AG04449 (cell line): Measurements from ENCODE around the gene RHOD.
A peak's percentile ranks its signal among the peaks of the same experiment; 100 is the strongest.

Source experiments
- CTCF ChIA-PET: fragments of 350-600 bp; formaldehyde crosslinking; extraction: SDS; loops from one replicate; lab custom pipeline; 2021; ENCODE audit warnings: antibody characterized with exemption; lab: Yijun Ruan, JAX
- POLR2A ChIA-PET: fragments of 400-600, 350-600 bp; formaldehyde crosslinking; extraction: SDS; loops from one replicate; lab custom pipeline; 2020; ENCODE audit warnings: antibody characterized with exemption, inconsistent platforms; lab: Yijun Ruan, JAX
- DNase-seq: peaks from one replicate; pipeline ENCODE4 v3.0.0-alpha.2; 2010; ENCODE audit warnings: low read depth, low spot score
- H3K4me3 ChIP-seq: 2 replicates; pipeline ENCODE4 v1.5.1; 2011; ENCODE audit warnings: low read depth, mild to moderate bottlenecking, control low read depth, low read length
- CTCF ChIP-seq: IDR thresholded peaks from one replicate; pipeline ENCODE4 v1.5.1; 2011; ENCODE audit warnings: mild to moderate bottlenecking, moderate library complexity, low read length, control low read depth, inconsistent platforms; ENCODE audit not compliant: insufficient read depth; ENCODE audit errors: missing control alignments

Gene RHOD

GRCh38 chr11:67053896-67054329, 2.7 kb upstream of the RHOD start:
- no peak overlapping the region for H3K4me3 ChIP-seq
- ChIA-PET POLR2A (interaction anchor here (0.5 to 1.3 kb wide), 3 partner anchors 10 to 87 kb away, joined by 3 read pairs; no protein-coding TSS in a partner anchor), CTCF (interaction anchor here (0.7 to 6.3 kb wide), 18 partner anchors 10 to 297 kb away, joined by 3 to 63 read pairs (median 3); no protein-coding TSS in a partner anchor)
- no peak for DNase-seq
- peak; percentile 93 for TF ChIP-seq CTCF

- no peak for DNase-seq
- POLR2A ChIA-PET: interaction anchor here (0.5 to 1.3 kb wide), 3 partner anchors 10 to 87 kb away, joined by 3 read pairs; no protein-coding TSS in a partner anchor
- CTCF ChIA-PET: interaction anchor here (0.6 to 6.3 kb wide), 17 partner anchors 9 to 297 kb away, joined by 3 to 63 read pairs (median 4); no protein-coding TSS in a partner anchor
- H3K4me3 ChIP-seq: no peak overlapping the region
- no peak for TF ChIP-seq CTCF
Measured at GRCh38 chr11:67054346-67054835, 2.3 kb upstream of the RHOD start.

- H3K4me3 ChIP-seq: no peak overlapping the region
- CTCF ChIA-PET: interaction anchor here (0.6 to 6.3 kb wide), 19 partner anchors 10 to 326 kb away, joined by 3 to 63 read pairs (median 4); partner anchors contain the start of gene KDM2A
- TF ChIP-seq CTCF: no peak
- DNase-seq: no peak
- POLR2A ChIA-PET: no interaction called here
Measured at GRCh38 chr11:67054836-67055523, 1.7 kb upstream of the RHOD start.

GRCh38 chr11:67055812-67056211, 835 bp upstream of the RHOD start:
- TF ChIP-seq CTCF: no peak
- no peak for DNase-seq
- POLR2A ChIA-PET: interaction anchor here (0.6 kb wide), 1 partner anchor 17 kb away, joined by 3 read pairs; no protein-coding TSS in a partner anchor
- CTCF ChIA-PET: interaction anchor here (0.8 to 6.3 kb wide), 13 partner anchors 15 to 326 kb away, joined by 3 to 63 read pairs (median 5); partner anchors contain the start of gene KDM2A
- H3K4me3 ChIP-seq: peak overlapping the region; percentile 64

GRCh38 chr11:67057205-67057672, 592 bp downstream of the RHOD start:
- DNase-seq: no peak
- POLR2A ChIA-PET: interaction anchor here (0.9 kb wide), 1 partner anchor 24 kb away, joined by 3 read pairs; no protein-coding TSS in a partner anchor
- H3K4me3 ChIP-seq: peak overlapping the region; percentile 64
- no peak for TF ChIP-seq CTCF
- CTCF ChIA-PET: interaction anchor here (1.2 to 1.5 kb wide), 3 partner anchors 15 to 61 kb away, joined by 3 to 5 read pairs (median 3); no protein-coding TSS in a partner anchor
